Measurements from ENCODE around the gene MRTFA. TPM values are rescaled to one million over a fixed set of nuclear protein-coding genes. Genes with fewer than 3 reads are reported as not detected.
"Not testable (repeated sequence)": the region's sequence is repeated elsewhere in the genome, so short reads cannot be mapped to it uniquely, and the experiment has no call there.

The MRTFA gene
- polyA plus RNA-seq, 1 of the 3 experiments (the other 2 are of a cell fraction) = 5.8 TPM

GRCh38 chr22:40599731-40600130, 36.8 kb downstream of the MRTFA start (continued):
- TF ChIP-seq, protein P1, sequence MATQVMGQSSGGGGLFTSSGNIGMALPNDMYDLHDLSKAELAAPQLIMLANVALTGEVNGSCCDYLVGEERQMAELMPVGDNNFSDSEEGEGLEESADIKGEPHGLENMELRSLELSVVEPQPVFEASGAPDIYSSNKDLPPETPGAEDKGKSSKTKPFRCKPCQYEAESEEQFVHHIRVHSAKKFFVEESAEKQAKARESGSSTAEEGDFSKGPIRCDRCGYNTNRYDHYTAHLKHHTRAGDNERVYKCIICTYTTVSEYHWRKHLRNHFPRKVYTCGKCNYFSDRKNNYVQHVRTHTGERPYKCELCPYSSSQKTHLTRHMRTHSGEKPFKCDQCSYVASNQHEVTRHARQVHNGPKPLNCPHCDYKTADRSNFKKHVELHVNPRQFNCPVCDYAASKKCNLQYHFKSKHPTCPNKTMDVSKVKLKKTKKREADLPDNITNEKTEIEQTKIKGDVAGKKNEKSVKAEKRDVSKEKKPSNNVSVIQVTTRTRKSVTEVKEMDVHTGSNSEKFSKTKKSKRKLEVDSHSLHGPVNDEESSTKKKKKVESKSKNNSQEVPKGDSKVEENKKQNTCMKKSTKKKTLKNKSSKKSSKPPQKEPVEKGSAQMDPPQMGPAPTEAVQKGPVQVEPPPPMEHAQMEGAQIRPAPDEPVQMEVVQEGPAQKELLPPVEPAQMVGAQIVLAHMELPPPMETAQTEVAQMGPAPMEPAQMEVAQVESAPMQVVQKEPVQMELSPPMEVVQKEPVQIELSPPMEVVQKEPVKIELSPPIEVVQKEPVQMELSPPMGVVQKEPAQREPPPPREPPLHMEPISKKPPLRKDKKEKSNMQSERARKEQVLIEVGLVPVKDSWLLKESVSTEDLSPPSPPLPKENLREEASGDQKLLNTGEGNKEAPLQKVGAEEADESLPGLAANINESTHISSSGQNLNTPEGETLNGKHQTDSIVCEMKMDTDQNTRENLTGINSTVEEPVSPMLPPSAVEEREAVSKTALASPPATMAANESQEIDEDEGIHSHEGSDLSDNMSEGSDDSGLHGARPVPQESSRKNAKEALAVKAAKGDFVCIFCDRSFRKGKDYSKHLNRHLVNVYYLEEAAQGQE (IDR thresholded peaks at IDR 0.05; ENCODE audit: low read depth, low read length) = no peak
- TF ChIP-seq TCF12 (IDR thresholded peaks at IDR 0.05) (no peak), TAF1 (IDR thresholded peaks at IDR 0.05; ENCODE audit: borderline replicate concordance, low read depth, low read length) (no peak), ELF1 (IDR thresholded peaks at IDR 0.05) (no peak), SMC3 (IDR thresholded peaks at IDR 0.05; ENCODE audit: low read depth, low read length) (no peak)
- TF ChIP-seq, protein P2, sequence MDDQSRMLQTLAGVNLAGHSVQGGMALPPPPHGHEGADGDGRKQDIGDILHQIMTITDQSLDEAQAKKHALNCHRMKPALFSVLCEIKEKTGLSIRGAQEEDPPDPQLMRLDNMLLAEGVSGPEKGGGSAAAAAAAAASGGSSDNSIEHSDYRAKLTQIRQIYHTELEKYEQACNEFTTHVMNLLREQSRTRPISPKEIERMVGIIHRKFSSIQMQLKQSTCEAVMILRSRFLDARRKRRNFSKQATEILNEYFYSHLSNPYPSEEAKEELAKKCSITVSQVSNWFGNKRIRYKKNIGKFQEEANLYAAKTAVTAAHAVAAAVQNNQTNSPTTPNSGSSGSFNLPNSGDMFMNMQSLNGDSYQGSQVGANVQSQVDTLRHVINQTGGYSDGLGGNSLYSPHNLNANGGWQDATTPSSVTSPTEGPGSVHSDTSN (IDR thresholded peaks at IDR 0.05) = no peak

- H4K20me1 ChIP-seq (ENCODE audit: insufficient read depth); H3K4me1 ChIP-seq (ENCODE audit: control insufficient read depth in 1 of 2, insufficient read depth in 2 of 2, low read depth in 1 of 2, low read length in 1 of 2); H3K27me3 ChIP-seq (ENCODE audit: insufficient read depth); H3K9ac ChIP-seq; DNase-seq; H2AFZ ChIP-seq (ENCODE audit: low read depth); H3K4me3 ChIP-seq (ENCODE audit: low read depth in 2 of 2, low read length in 1 of 2); H3K36me3 ChIP-seq (replicated peaks in 1 of 2; ENCODE audit: control insufficient read depth in 1 of 2, insufficient read depth in 2 of 2, low read length in 1 of 2); POLR2A ChIA-PET; H3K9me3 ChIP-seq; H3K9me2 ChIP-seq: not testable (repeated sequence)
- Histone ChIP-seq H3F3A (replicated peaks; ENCODE audit: insufficient read depth) (peaks cover 19% of the 10 kb centered on the region), H3K27ac (ENCODE audit: low read depth in 2 of 2, low read length in 1 of 2) (peak overlapping the region in 1 of 2 experiments; percentile 81; a peak in 2 of 4 replicates), H3K4me2 (peak overlapping the region; percentile 55), H3K79me2 (ENCODE audit: insufficient read depth) (peaks cover 88% of the 10 kb centered on the region)
- 99% methylated on average over 10 of the region's 10 CpGs for WGBS (ENCODE audit: low lambda C conversion rate)
- CTCF ChIA-PET = interaction anchor here (0.7 kb wide), 1 partner anchor 1039 kb away, joined by 3 read pairs; no protein-coding TSS in a partner anchor
Observed at GRCh38 chr22:40598712-40599111, 37.8 kb downstream of the MRTFA start.

- Histone ChIP-seq H3K27me3 (ENCODE audit: insufficient read depth) (no peaks in the 10 kb centered on the region), H3K4me2 (peak overlapping the region; percentile 55; the same call in 1 of the 2 replicates), H3K27ac (ENCODE audit: low read depth in 2 of 2, low read length in 1 of 2) (peak overlapping the region in 1 of 2 experiments; percentile 81; a peak in 3 of 4 replicates), H2AFZ (ENCODE audit: low read depth) (no peak overlapping the region), H3K36me3 (replicated peaks in 1 of 2; ENCODE audit: control insufficient read depth in 1 of 2, insufficient read depth in 2 of 2, low read length in 1 of 2) (no peaks in the 10 kb centered on the region), H3K9me3 (no peaks in the 10 kb centered on the region), H4K20me1 (ENCODE audit: insufficient read depth) (peaks cover 8% of the 10 kb centered on the region; the same call in 1 of the 2 replicates), H3K9ac (peak overlapping the region; percentile 31; the same call in 1 of the 2 replicates), H3K4me1 (ENCODE audit: control insufficient read depth in 1 of 2, insufficient read depth in 2 of 2, low read depth in 1 of 2, low read length in 1 of 2) (peaks cover 0 to 4% of the 10 kb centered on the region in 2 experiments; a peak in 3 of 4 replicates), H3K9me2 (no peaks in the 10 kb centered on the region), H3K4me3 (ENCODE audit: low read depth in 2 of 2, low read length in 1 of 2) (no peak overlapping the region), H3K79me2 (ENCODE audit: insufficient read depth) (peaks cover 92% of the 10 kb centered on the region), H3F3A (replicated peaks; ENCODE audit: insufficient read depth) (peaks cover 12% of the 10 kb centered on the region)
- ChIA-PET POLR2A (no interaction called here), CTCF (interaction anchor here (1.0 kb wide), 1 partner anchor 48 kb away, joined by 3 read pairs; no protein-coding TSS in a partner anchor)
- 39% methylated on average over 7 of the region's 7 CpGs for WGBS (ENCODE audit: low lambda C conversion rate)
- DNase-seq = no peak
- TF ChIP-seq RXRA (IDR thresholded peaks at IDR 0.05; ENCODE audit: borderline replicate concordance, low read depth) (no peak), EZH2phosphoT487 (IDR thresholded peaks at IDR 0.05; ENCODE audit: borderline replicate concordance, low read depth) (no peak), USF2 (IDR thresholded peaks at IDR 0.05; ENCODE audit: borderline replicate concordance, low read depth, low read length) (no peak), ZBTB33 (IDR thresholded peaks at IDR 0.05; ENCODE audit: borderline replicate concordance, low read depth) (no peak), RCOR1 (IDR thresholded peaks at IDR 0.05; ENCODE audit: low read length) (no peak)
- TF ChIP-seq, protein P3, sequence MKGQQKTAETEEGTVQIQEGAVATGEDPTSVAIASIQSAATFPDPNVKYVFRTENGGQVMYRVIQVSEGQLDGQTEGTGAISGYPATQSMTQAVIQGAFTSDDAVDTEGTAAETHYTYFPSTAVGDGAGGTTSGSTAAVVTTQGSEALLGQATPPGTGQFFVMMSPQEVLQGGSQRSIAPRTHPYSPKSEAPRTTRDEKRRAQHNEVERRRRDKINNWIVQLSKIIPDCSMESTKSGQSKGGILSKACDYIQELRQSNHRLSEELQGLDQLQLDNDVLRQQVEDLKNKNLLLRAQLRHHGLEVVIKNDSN (IDR thresholded peaks at IDR 0.05; ENCODE audit: borderline replicate concordance, low read depth) = no peak
- TF ChIP-seq, protein P2 (IDR thresholded peaks at IDR 0.05) = peak; percentile 27; the same call in 1 of the 2 replicates
Observed at GRCh38 chr22:40597526-40598430, 38.7 kb downstream of the MRTFA start.

Measured in SK-N-SH (cell line).